ENCODE measurements around the gene POLK. TPM values are rescaled to one million over a fixed set of nuclear protein-coding genes. Genes with fewer than 3 reads are reported as not detected.

Gene POLK
- total and polyA plus RNA-seq, 2 of the 13 experiments (the other 11 are each of a cell fraction or from before 2014, with no cell fraction given), result 8.6 to 11.7 TPM

DNA sequence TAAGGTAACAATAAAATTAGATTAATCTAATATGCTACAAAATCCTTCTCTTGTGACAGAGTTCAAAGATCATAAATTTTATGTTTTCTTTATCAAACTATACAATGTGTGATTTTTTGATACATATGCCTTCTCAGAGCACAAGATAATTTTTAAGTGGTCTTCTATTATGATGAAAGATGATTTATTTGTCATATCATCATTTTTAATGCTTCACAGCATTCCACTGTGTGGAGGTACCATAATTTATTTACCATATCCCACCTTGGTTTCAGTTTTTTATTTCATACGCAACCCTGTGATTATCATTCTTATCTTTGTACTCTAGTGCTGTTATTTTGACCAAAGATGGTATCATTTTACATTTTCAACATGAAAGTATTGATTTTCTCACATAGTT, 41.7 kb downstream of the POLK start:
- intact Hi-C loops (cut with micrococcal nuclease; ENCODE audit: unreplicated experiment), result no loop called here
- ATAC-seq (no peak), FAIRE-seq (no peak), DNase-seq (ENCODE audit: low spot score) (no peak)
- H3K27me3 ChIP-seq (ENCODE audit: control insufficient read depth in 1 of 2, insufficient read depth in 2 of 2, low read length in 2 of 2), result no peaks in the 10 kb centered on the region; a peak in 1 of 5 replicates
- no TSS peak for BruUV-seq (replicated peaks)
- H3K9ac ChIP-seq (ENCODE audit: insufficient read depth, low read depth, low read length), result no peak overlapping the region
- H3K4me1 ChIP-seq (ENCODE audit: insufficient read depth, low read length), result no peaks in the 10 kb centered on the region
- WGBS (ENCODE audit: low lambda C conversion rate), result 100% methylated on average over 1 of the region's 1 CpG
- no peaks in the 10 kb centered on the region for H3K9me3 ChIP-seq (ENCODE audit: low read length)
- ChIA-PET POLR2A (no interaction called here), CTCF (ENCODE audit: low intra/inter-chr PET ratio, low total read pairs) (no interaction called here)
- in situ Hi-C loops (cut with HindIII; ENCODE audit: extremely low pct_ligation_motif_present, low pct_unique_long_range_greater_than_20kb), result no loop called here
- H3K36me3 ChIP-seq (replicated peaks in 1 of 2; ENCODE audit: control insufficient read depth in 1 of 2, insufficient read depth in 2 of 2, low read length in 2 of 2), result peaks cover 3 to 23% of the 10 kb centered on the region in 2 experiments; a peak in 3 of 5 replicates
- no peaks in the 10 kb centered on the region for H4K20me1 ChIP-seq (ENCODE audit: insufficient read depth, low read length)
- no peak overlapping the region for H3K27ac ChIP-seq (ENCODE audit: extremely low read length, insufficient read depth, low read length)
- no peak overlapping the region for H3K4me3 ChIP-seq (replicated peaks in 1 of 3; ENCODE audit: insufficient read depth in 1 of 3, low read depth in 2 of 3, low read length in 3 of 3)
- H3K79me2 ChIP-seq (ENCODE audit: insufficient read depth, low read length), result no peaks in the 10 kb centered on the region
- H3K4me2 ChIP-seq (ENCODE audit: low read depth, low read length), result no peak overlapping the region
- H2AFZ ChIP-seq (ENCODE audit: low read length), result no peak overlapping the region
- TF ChIP-seq MAFF (IDR thresholded peaks at IDR 0.05; ENCODE audit: low read depth, low read length) (peak; percentile 83), MAFK (conservative IDR thresholded peaks at IDR 0.05 in 1 of 2, IDR thresholded peaks at IDR 0.05 in 1 of 2; ENCODE audit: low read length in 2 of 2) (peak; percentile 85 to 90)
- TF ChIP-seq, protein P1, sequence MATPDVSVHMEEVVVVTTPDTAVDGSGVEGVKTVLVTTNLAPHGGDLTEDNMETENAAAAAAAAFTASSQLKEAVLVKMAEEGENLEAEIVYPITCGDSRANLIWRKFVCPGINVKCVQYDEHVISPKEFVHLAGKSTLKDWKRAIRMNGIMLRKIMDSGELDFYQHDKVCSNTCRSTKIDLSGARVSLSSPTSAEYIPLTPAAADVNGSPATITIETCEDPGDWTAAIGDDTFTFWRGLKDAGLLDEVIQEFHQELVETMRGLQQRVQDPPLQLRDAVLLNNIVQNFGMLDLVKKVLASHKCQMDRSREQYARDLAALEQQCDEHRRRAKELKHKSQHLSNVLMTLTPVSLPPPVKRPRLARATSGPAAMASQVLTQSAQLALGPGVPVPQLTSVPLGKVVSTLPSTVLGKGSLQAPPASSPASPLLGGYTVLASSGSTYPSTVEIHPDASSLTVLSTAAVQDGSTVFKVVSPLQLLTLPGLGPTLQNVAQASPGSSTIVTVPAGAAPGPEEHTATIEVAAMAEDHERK (CRISPR knock-in tag; IDR thresholded peaks at IDR 0.05; ENCODE audit: low read depth), result no peak

DNA sequence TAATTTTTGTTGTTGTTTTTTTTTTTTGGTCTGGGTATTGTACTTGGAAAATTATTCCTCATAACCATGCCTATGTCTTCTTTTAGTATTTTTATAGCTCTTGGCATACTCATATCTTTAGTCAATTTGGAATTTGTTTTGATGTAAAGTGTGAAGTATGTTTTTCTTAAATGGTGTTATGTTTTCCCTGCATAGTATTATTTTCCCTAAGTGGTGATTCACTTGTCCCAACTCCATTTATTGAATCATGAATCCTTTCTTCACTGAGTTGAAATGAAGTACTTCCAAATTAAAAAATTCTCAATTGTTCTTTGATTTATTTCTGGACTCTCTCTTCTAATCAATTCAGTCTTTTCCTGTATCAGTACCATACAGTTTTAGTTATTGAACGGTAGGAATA, 46.5 kb downstream of the POLK start:
- Histone ChIP-seq H3K36me3 (replicated peaks in 1 of 2; ENCODE audit: control insufficient read depth in 1 of 2, insufficient read depth in 2 of 2, low read length in 2 of 2) (peaks cover 3 to 17% of the 10 kb centered on the region in 2 experiments; a peak in 3 of 5 replicates), H3K9ac (ENCODE audit: insufficient read depth, low read depth, low read length) (no peak overlapping the region), H3K27ac (ENCODE audit: extremely low read length, insufficient read depth, low read length) (no peak overlapping the region), H3K27me3 (ENCODE audit: control insufficient read depth in 1 of 2, insufficient read depth in 2 of 2, low read length in 2 of 2) (no peaks in the 10 kb centered on the region; a peak in 1 of 5 replicates), H3K4me1 (ENCODE audit: insufficient read depth, low read length) (no peaks in the 10 kb centered on the region), H3K79me2 (ENCODE audit: insufficient read depth, low read length) (no peaks in the 10 kb centered on the region), H3K9me3 (ENCODE audit: low read length) (no peaks in the 10 kb centered on the region; the same call in 1 of the 2 replicates), H4K20me1 (ENCODE audit: insufficient read depth, low read length) (no peaks in the 10 kb centered on the region), H2AFZ (ENCODE audit: low read length) (no peak overlapping the region), H3K4me2 (ENCODE audit: low read depth, low read length) (no peak overlapping the region), H3K4me3 (replicated peaks in 1 of 3; ENCODE audit: insufficient read depth in 1 of 3, low read depth in 2 of 3, low read length in 3 of 3) (no peak overlapping the region)
- no peak for FAIRE-seq
- no peak for ATAC-seq
- TF ChIP-seq NFE2 (CRISPR knock-in tag; IDR thresholded peaks at IDR 0.05) (no peak), PHF21A (CRISPR knock-in tag; IDR thresholded peaks at IDR 0.05) (no peak), GZF1 (CRISPR knock-in tag; IDR thresholded peaks at IDR 0.05) (no peak)
- WGBS (ENCODE audit: low lambda C conversion rate), result 100% methylated on average over 1 of the region's 1 CpG
- ChIA-PET CTCF (ENCODE audit: low intra/inter-chr PET ratio, low total read pairs) (no interaction called here), POLR2A (no interaction called here)
- in situ Hi-C loops (cut with HindIII; ENCODE audit: extremely low pct_ligation_motif_present, low pct_unique_long_range_greater_than_20kb), result no loop called here
- no TSS peak for BruUV-seq (replicated peaks)
- intact Hi-C loops (cut with micrococcal nuclease; ENCODE audit: unreplicated experiment), result no loop called here
- no peak for DNase-seq (ENCODE audit: low spot score)
